ENCODE data around the gene RSPH6A. TPM values are rescaled to one million over a fixed set of nuclear protein-coding genes. Genes with fewer than 3 reads are reported as not detected.
A peak's percentile ranks its signal among the peaks of the same experiment; 100 is the strongest.

The RSPH6A gene
- total RNA-seq, result under 1 TPM; 0.15 to 0.33 (median 0.26) TPM

- Mint-ChIP-seq H3K9me3 (no peaks in the 10 kb centered on the region), H3K36me3 (ENCODE audit: insufficient read depth) (peaks cover 2% of the 10 kb centered on the region), H3K4me3 (no peak within 1 kb of the TSS), H3K27me3 (ENCODE audit: low read depth) (peaks cover 3% of the 10 kb centered on the region), H3K4me1 (ENCODE audit: low read depth) (peaks cover 5% of the 10 kb centered on the region)
- ATAC-seq (no peak), DNase-seq (no peak)
These were observed at the start of gene RSPH6A for GRCh38 chr19:45814851-45815480. TSS of gene RSPH6A (minus strand) at chr19:45815308. CDS start at chr19:45815176, 132 bp downstream.

GRCh38 chr19:45864629-45865082 is 49.5 kb upstream of the RSPH6A start:
- peak overlapping the region; percentile 65 for H3K4me3 Mint-ChIP-seq
- H3K4me1 Mint-ChIP-seq (ENCODE audit: low read depth), result peaks cover 25% of the 10 kb centered on the region
- H3K27me3 Mint-ChIP-seq (ENCODE audit: low read depth), result peaks cover 17% of the 10 kb centered on the region
- no peaks in the 10 kb centered on the region for H3K9me3 Mint-ChIP-seq
- ATAC-seq (no peak), DNase-seq (no peak)
- H3K36me3 Mint-ChIP-seq (ENCODE audit: insufficient read depth), result no peaks in the 10 kb centered on the region

DNA sequence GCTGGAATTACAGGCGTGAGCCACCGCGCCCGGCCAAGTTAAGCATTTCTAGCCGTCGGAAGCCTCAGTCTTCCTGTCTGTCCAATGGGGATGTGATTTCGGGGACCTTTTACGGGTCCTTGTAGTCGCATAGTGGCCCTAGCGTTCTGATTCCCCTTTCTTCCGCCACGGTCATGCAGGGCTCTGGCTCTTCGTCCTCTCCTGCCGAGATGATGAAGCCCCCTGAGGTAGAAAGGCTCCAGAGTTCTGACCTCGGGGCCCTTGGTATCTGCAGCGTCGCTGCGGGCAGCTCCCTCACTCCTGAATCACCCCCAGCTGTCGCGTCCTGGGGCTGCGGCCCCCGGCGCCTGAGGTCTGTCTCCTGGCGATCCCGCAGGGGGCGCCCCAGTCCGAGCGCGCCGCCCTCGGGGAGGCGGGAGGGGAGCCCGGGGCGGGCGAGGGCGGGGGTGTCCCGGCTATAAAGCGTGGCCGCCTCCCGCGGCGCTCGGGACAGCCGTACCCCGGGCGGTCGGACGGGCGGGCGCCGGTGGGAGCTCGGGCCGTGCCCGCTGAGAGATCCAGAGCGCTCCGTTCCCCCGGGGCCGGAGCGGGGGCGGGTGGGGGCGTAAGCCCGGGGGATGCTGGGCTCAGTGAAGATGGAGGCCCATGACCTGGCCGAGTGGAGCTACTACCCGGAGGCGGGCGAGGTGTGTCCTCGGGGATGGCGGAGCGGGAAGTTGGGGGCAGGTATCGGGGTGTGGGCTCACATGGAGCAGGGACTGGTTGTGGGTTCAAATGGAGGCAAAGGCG is 48.9 kb upstream of the RSPH6A start, which contains the start of gene FOXA3:
FOXA3 (plus strand) TSS at position 487 of the 789 bp plus-strand sequence; CDS start at position 618, 131 bp downstream.
- ATAC-seq (peak; percentile 29 to 31), DNase-seq (peak; percentile 47)
- Mint-ChIP-seq H3K4me3 (peak within 1 kb of the TSS; percentile 93), H3K27me3 (ENCODE audit: low read depth) (peaks cover 17% of the 10 kb centered on the region), H3K4me1 (ENCODE audit: low read depth) (peaks cover 25% of the 10 kb centered on the region), H3K9me3 (no peaks in the 10 kb centered on the region), H3K36me3 (ENCODE audit: insufficient read depth) (peaks cover 2% of the 10 kb centered on the region)

DNA sequence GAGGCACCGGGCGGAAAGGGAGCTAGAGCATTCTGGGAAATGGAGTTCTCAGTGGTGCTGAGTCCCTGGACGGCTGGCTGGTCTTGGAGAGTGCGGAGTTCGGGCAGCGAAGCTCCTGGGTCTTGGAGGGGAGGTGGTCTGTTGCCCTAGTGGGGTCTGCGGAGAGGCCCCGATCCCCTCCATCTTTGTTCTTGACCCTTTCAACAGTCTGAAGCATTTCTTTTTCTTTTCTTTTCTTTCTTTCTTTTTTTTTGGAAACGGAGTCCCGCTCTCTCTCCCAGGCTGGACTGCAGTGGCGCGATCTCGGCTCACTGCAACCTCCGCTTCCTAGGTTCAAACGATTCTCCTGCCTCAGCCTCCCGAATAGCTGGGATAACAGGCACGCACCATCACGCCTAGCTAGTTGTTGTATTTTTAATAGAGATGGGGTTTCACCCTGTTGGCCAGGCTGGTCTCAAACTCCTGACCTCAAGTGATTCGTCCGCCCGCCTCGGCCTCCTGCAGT is 48.3 kb upstream of the RSPH6A start:
- peaks cover 25% of the 10 kb centered on the region for H3K4me1 Mint-ChIP-seq (ENCODE audit: low read depth)
- peaks cover 17% of the 10 kb centered on the region for H3K27me3 Mint-ChIP-seq (ENCODE audit: low read depth)
- DNase-seq (no peak), ATAC-seq (no peak)
- H3K9me3 Mint-ChIP-seq, result no peaks in the 10 kb centered on the region
- peak overlapping the region; percentile 93 for H3K4me3 Mint-ChIP-seq
- peaks cover 6% of the 10 kb centered on the region for H3K36me3 Mint-ChIP-seq (ENCODE audit: insufficient read depth)

GRCh38 chr19:45862564-45863334 is 47.6 kb upstream of the RSPH6A start, which contains the start of gene SYMPK:
TSS of gene SYMPK (minus strand) at chr19:45863147. CDS start at chr19:45854495, 8,652 bp downstream.
- Mint-ChIP-seq H3K36me3 (ENCODE audit: insufficient read depth) (peaks cover 10% of the 10 kb centered on the region), H3K4me3 (peak within 1 kb of the TSS; percentile 93), H3K27me3 (ENCODE audit: low read depth) (peaks cover 17% of the 10 kb centered on the region), H3K4me1 (ENCODE audit: low read depth) (peaks cover 29% of the 10 kb centered on the region), H3K9me3 (no peaks in the 10 kb centered on the region)
- ATAC-seq (peak; percentile 94 to 96), DNase-seq (peak; percentile 97)

DNA sequence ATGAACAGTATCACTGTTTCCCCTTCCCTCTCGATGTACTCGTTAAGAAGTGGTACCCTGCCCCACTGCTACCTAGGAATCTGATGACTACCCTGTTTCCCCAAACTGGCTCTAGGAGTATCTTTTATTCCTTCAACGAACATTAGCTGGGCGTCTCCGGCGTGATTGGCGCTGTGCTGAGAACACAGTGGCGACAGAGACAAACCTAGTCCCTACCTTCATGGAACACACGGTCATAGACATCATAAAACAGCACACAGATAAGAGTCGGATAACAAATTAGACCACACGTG is 47.1 kb upstream of the RSPH6A start:
- H3K4me1 Mint-ChIP-seq (ENCODE audit: low read depth), result peaks cover 29% of the 10 kb centered on the region
- peaks cover 10% of the 10 kb centered on the region for H3K36me3 Mint-ChIP-seq (ENCODE audit: insufficient read depth)
- no peak for ATAC-seq
- peaks cover 17% of the 10 kb centered on the region for H3K27me3 Mint-ChIP-seq (ENCODE audit: low read depth)
- DNase-seq, result no peak
- no peaks in the 10 kb centered on the region for H3K9me3 Mint-ChIP-seq
- peak overlapping the region; percentile 93 for H3K4me3 Mint-ChIP-seq

GRCh38 chr19:45860359-45861259 is 45.5 kb upstream of the RSPH6A start:
- Mint-ChIP-seq H3K4me3 (peak overlapping the region; percentile 93), H3K9me3 (no peaks in the 10 kb centered on the region), H3K27me3 (ENCODE audit: low read depth) (peaks cover 14% of the 10 kb centered on the region), H3K4me1 (ENCODE audit: low read depth) (peaks cover 29% of the 10 kb centered on the region), H3K36me3 (ENCODE audit: insufficient read depth) (peaks cover 12% of the 10 kb centered on the region)
- DNase-seq (no peak), ATAC-seq (no peak)

DNA sequence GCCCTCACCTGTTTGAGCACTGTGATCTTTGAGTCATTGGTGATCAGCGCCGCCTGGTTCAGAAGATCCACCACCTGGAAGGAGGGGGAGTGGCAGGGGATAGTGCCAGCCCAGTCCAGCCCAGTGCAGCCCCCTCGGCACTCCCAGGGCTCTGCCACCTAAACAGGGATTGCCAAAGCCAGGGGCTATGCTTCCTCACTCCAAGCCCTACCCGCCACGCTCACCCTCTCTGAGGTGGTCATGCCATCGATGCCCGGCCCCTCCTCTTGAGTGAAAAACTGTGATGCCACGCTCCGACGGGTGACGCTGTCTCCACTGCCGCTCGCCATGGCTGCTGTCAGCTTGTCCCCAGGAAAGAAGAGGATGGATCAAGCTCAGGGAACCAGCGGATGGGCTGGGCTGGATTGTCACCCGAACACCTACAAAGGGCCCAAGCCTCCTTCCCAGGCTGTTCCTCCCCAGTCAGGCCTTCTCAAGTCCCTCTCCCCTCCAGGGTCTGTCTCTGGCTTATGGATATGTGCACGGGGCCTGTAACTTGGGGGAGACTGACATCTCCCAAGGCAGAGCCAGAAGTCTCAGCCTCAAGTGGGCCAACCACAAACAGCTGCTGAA is 39.2 kb upstream of the RSPH6A start:
- ATAC-seq, result no peak
- Mint-ChIP-seq H3K4me3 (no peak overlapping the region), H3K4me1 (ENCODE audit: low read depth) (peaks cover 4% of the 10 kb centered on the region), H3K9me3 (no peaks in the 10 kb centered on the region), H3K27me3 (ENCODE audit: low read depth) (no peaks in the 10 kb centered on the region), H3K36me3 (ENCODE audit: insufficient read depth) (peaks cover 36% of the 10 kb centered on the region)
- no peak for DNase-seq

- H3K9me3 Mint-ChIP-seq, result no peaks in the 10 kb centered on the region
- peaks cover under 1% of the 10 kb centered on the region for H3K4me1 Mint-ChIP-seq (ENCODE audit: low read depth)
- no peaks in the 10 kb centered on the region for H3K27me3 Mint-ChIP-seq (ENCODE audit: low read depth)
- ATAC-seq, result no peak
- no peak overlapping the region for H3K4me3 Mint-ChIP-seq
- DNase-seq, result no peak
- peaks cover 33% of the 10 kb centered on the region for H3K36me3 Mint-ChIP-seq (ENCODE audit: insufficient read depth)
These were observed 37.9 kb upstream of the RSPH6A start for GRCh38 chr19:45852983-45853382.

GRCh38 chr19:45852145-45852750 is 37.1 kb upstream of the RSPH6A start:
- DNase-seq (no peak), ATAC-seq (no peak)
- Mint-ChIP-seq H3K9me3 (no peaks in the 10 kb centered on the region), H3K27me3 (ENCODE audit: low read depth) (no peaks in the 10 kb centered on the region), H3K36me3 (ENCODE audit: insufficient read depth) (peaks cover 33% of the 10 kb centered on the region), H3K4me1 (ENCODE audit: low read depth) (no peaks in the 10 kb centered on the region), H3K4me3 (no peak overlapping the region)

- Mint-ChIP-seq H3K9me3 (no peaks in the 10 kb centered on the region), H3K36me3 (ENCODE audit: insufficient read depth) (peaks cover 44% of the 10 kb centered on the region), H3K4me1 (ENCODE audit: low read depth) (no peaks in the 10 kb centered on the region), H3K27me3 (ENCODE audit: low read depth) (no peaks in the 10 kb centered on the region), H3K4me3 (no peak overlapping the region)
- no peak for DNase-seq
- ATAC-seq, result no peak
These were observed 33.8 kb upstream of the RSPH6A start for GRCh38 chr19:45848922-45849321.

GRCh38 chr19:45847663-45848062 is 32.6 kb upstream of the RSPH6A start:
- H3K36me3 Mint-ChIP-seq (ENCODE audit: insufficient read depth), result peaks cover 50% of the 10 kb centered on the region
- H3K9me3 Mint-ChIP-seq, result no peaks in the 10 kb centered on the region
- DNase-seq (no peak), ATAC-seq (no peak)
- no peaks in the 10 kb centered on the region for H3K27me3 Mint-ChIP-seq (ENCODE audit: low read depth)
- no peak overlapping the region for H3K4me3 Mint-ChIP-seq
- no peaks in the 10 kb centered on the region for H3K4me1 Mint-ChIP-seq (ENCODE audit: low read depth)

- H3K4me1 Mint-ChIP-seq (ENCODE audit: low read depth), result no peaks in the 10 kb centered on the region
- no peak for ATAC-seq
- DNase-seq, result no peak
- H3K4me3 Mint-ChIP-seq, result no peak overlapping the region
- H3K27me3 Mint-ChIP-seq (ENCODE audit: low read depth), result no peaks in the 10 kb centered on the region
- H3K9me3 Mint-ChIP-seq, result no peaks in the 10 kb centered on the region
- peaks cover 54% of the 10 kb centered on the region for H3K36me3 Mint-ChIP-seq (ENCODE audit: insufficient read depth)
These were observed 27.1 kb upstream of the RSPH6A start for GRCh38 chr19:45842198-45842597.

Data from activated T-cell treated with anti-CD3 and anti-CD28 coated beads, Interleukin-2, amount 50 U/mL, for 4 hours (primary cell).